C4-2B (cell line): Measurements from ENCODE around the gene ALDH18A1.

Experiments
- CTCF ChIP-seq: fragments of 450-650 bp; conservative IDR thresholded peaks from 2 replicates; pipeline ENCODE4 v1.5.1; 2017; ENCODE audit warnings: mild to moderate bottlenecking
- ZFX ChIP-seq: fragments of 450-650 bp; IDR thresholded peaks from 2 replicates; pipeline ENCODE4 v1.6.1; 2017

GRCh38 chr10:95637911-95638310, 18.6 kb downstream of the ALDH18A1 start:
- no peak for TF ChIP-seq CTCF
- no peak for TF ChIP-seq ZFX
